GM18861 (cell line): ENCODE measurements around the gene HDC.

Source experiments
- ATAC-seq: cut with Tn5 transposase; IDR thresholded peaks from one replicate; pipeline ENCODE4 v1.9.1; 2021; ENCODE audit not compliant: unreplicated experiment

The HDC gene

GRCh38 chr15:50265620-50266019, at the start of gene HDC:
HDC (minus strand) TSS chr15:50265726; CDS start chr15:50265623, 103 bp downstream.
- no peak for ATAC-seq

- ATAC-seq = no peak
Measured at GRCh38 chr15:50312636-50313035, 47.1 kb upstream of the HDC start.

- no peak for ATAC-seq
Measured at GRCh38 chr15:50307799-50308198, 42.3 kb upstream of the HDC start.

- no peak for ATAC-seq
Measured at GRCh38 chr15:50304836-50305235, 39.3 kb upstream of the HDC start.

- ATAC-seq = no peak
Measured at GRCh38 chr15:50302581-50302980, 37.1 kb upstream of the HDC start.

- ATAC-seq = no peak
Measured at GRCh38 chr15:50298340-50298739, 32.8 kb upstream of the HDC start.

GRCh38 chr15:50295966-50296365, 30.4 kb upstream of the HDC start:
- ATAC-seq = no peak

- no peak for ATAC-seq
Measured at GRCh38 chr15:50289749-50290148, 24.2 kb upstream of the HDC start.

- ATAC-seq = no peak
Measured at GRCh38 chr15:50287324-50288116, 22.0 kb upstream of the HDC start.

- no peak for ATAC-seq
Measured at GRCh38 chr15:50281427-50281826, 15.9 kb upstream of the HDC start.

- no peak for ATAC-seq
Measured at GRCh38 chr15:50280271-50280670, 14.7 kb upstream of the HDC start.

- ATAC-seq = no peak
Measured at GRCh38 chr15:50278496-50278895, 13.0 kb upstream of the HDC start.

- ATAC-seq = no peak
Measured at GRCh38 chr15:50277370-50277769, 11.8 kb upstream of the HDC start.

GRCh38 chr15:50275908-50276307, 10.4 kb upstream of the HDC start:
- no peak for ATAC-seq

- ATAC-seq = no peak
Measured at GRCh38 chr15:50275091-50275490, 9.6 kb upstream of the HDC start.

GRCh38 chr15:50267577-50267976, 2.1 kb upstream of the HDC start:
- ATAC-seq = no peak

- no peak for ATAC-seq
Measured at GRCh38 chr15:50262533-50262932, 3.0 kb downstream of the HDC start.

- no peak for ATAC-seq
Measured at GRCh38 chr15:50261981-50262380, 3.5 kb downstream of the HDC start.

GRCh38 chr15:50260969-50261496, 4.5 kb downstream of the HDC start:
- ATAC-seq = peak; percentile 43

- no peak for ATAC-seq
Measured at GRCh38 chr15:50259276-50259675, 6.2 kb downstream of the HDC start.

GRCh38 chr15:50257924-50258323, 7.6 kb downstream of the HDC start:
- no peak for ATAC-seq

- no peak for ATAC-seq
Measured at GRCh38 chr15:50257332-50257731, 8.2 kb downstream of the HDC start.
